Mucosa of rectum (tissue), 2 donors: Measurements from ENCODE around the gene CPPED1.

ENCODE experiments used
- H3K27ac ChIP-seq, 2 donors: one replicate each; pipeline ENCODE4 v1.7.0; 2013; ENCODE audit warnings: inconsistent platforms in 2 of 2, low read depth in 2 of 2, low read length in 2 of 2
- H3K27me3 ChIP-seq, 2 donors: one replicate each; pipeline ENCODE4 v1.7.0; 2013; ENCODE audit warnings: low read length in 2 of 2; ENCODE audit not compliant: control insufficient read depth in 2 of 2, insufficient read depth in 2 of 2
- H3K36me3 ChIP-seq, 2 donors: one replicate each; pipeline ENCODE4 v1.7.0; 2013; ENCODE audit warnings: low read length in 2 of 2; ENCODE audit not compliant: control insufficient read depth in 2 of 2, insufficient read depth in 2 of 2
- H3K4me1 ChIP-seq, 2 donors: one replicate each; pipeline ENCODE4 v1.7.0; 2013; ENCODE audit warnings: low read length in 2 of 2, mild to moderate bottlenecking in 1 of 2; ENCODE audit not compliant: control insufficient read depth in 2 of 2, insufficient read depth in 2 of 2
- H3K4me3 ChIP-seq, 2 donors: one replicate each; pipeline ENCODE4 v1.7.0; 2013; ENCODE audit warnings: low read length in 2 of 2
- H3K9ac ChIP-seq, 2 donors: one replicate each; pipeline ENCODE4 v1.7.0; 2013; ENCODE audit warnings: low read length in 2 of 2, low read depth in 1 of 2, mild to moderate bottlenecking in 1 of 2
- H3K9me3 ChIP-seq, 2 donors: one replicate each; pipeline ENCODE4 v1.7.0; 2013; ENCODE audit warnings: low read length in 2 of 2; ENCODE audit not compliant: control insufficient read depth in 2 of 2
- donor health status: healthy.
- donor health status: Normal muscosa, but diverticular disease.

CPPED1 gene

GRCh38 chr16:12740986-12741610 lies 62.6 kb downstream of the CPPED1 start:
- Histone ChIP-seq H3K9me3 (no peaks in the 10 kb centered on the region), H3K27ac (no peak overlapping the region), H3K4me3 (no peak overlapping the region), H3K4me1 (no peaks in the 10 kb centered on the region), H3K27me3 (no peaks in the 10 kb centered on the region), H3K36me3 (peaks cover 0 to 5% of the 10 kb centered on the region in 2 donors), H3K9ac (no peak overlapping the region)

- H3K9ac ChIP-seq: no peak overlapping the region
- H3K4me1 ChIP-seq: no peaks in the 10 kb centered on the region
- no peaks in the 10 kb centered on the region for H3K27me3 ChIP-seq
- H3K27ac ChIP-seq: no peak overlapping the region
- no peak overlapping the region for H3K4me3 ChIP-seq
- H3K36me3 ChIP-seq: peaks cover 0 to 5% of the 10 kb centered on the region in 2 donors
- no peaks in the 10 kb centered on the region for H3K9me3 ChIP-seq
These were observed 63.9 kb downstream of the CPPED1 start for GRCh38 chr16:12739738-12740137.

- Histone ChIP-seq H3K9ac (no peak overlapping the region), H3K4me3 (no peak overlapping the region), H3K4me1 (no peaks in the 10 kb centered on the region), H3K27me3 (no peaks in the 10 kb centered on the region), H3K27ac (no peak overlapping the region), H3K36me3 (peaks cover 0 to 5% of the 10 kb centered on the region in 2 donors), H3K9me3 (peaks cover 0 to 5% of the 10 kb centered on the region in 2 donors)
These were observed 66.1 kb downstream of the CPPED1 start for GRCh38 chr16:12737563-12737962.

- Histone ChIP-seq H3K27me3 (no peaks in the 10 kb centered on the region), H3K4me1 (no peaks in the 10 kb centered on the region), H3K9ac (no peak overlapping the region), H3K27ac (no peak overlapping the region), H3K4me3 (no peak overlapping the region), H3K36me3 (peaks cover 0 to 5% of the 10 kb centered on the region in 2 donors), H3K9me3 (peaks cover 0 to 6% of the 10 kb centered on the region in 2 donors)
These were observed 67.9 kb downstream of the CPPED1 start for GRCh38 chr16:12735805-12736204.

- H3K4me1 ChIP-seq: no peaks in the 10 kb centered on the region
- H3K9ac ChIP-seq: no peak overlapping the region
- no peaks in the 10 kb centered on the region for H3K36me3 ChIP-seq
- peaks cover 0 to 6% of the 10 kb centered on the region in 2 donors for H3K9me3 ChIP-seq
- no peak overlapping the region for H3K4me3 ChIP-seq
- no peaks in the 10 kb centered on the region for H3K27me3 ChIP-seq
- H3K27ac ChIP-seq: no peak overlapping the region
These were observed 71.1 kb downstream of the CPPED1 start for GRCh38 chr16:12732600-12732999.

- H3K36me3 ChIP-seq: no peaks in the 10 kb centered on the region
- H3K27me3 ChIP-seq: no peaks in the 10 kb centered on the region
- H3K27ac ChIP-seq: no peak overlapping the region
- no peaks in the 10 kb centered on the region for H3K4me1 ChIP-seq
- H3K9me3 ChIP-seq: peaks cover 0 to 6% of the 10 kb centered on the region in 2 donors
- no peak overlapping the region for H3K9ac ChIP-seq
- no peak overlapping the region for H3K4me3 ChIP-seq
These were observed 74.2 kb downstream of the CPPED1 start for GRCh38 chr16:12729448-12729847.

GRCh38 chr16:12728469-12728868 lies 75.2 kb downstream of the CPPED1 start:
- H3K27me3 ChIP-seq: no peaks in the 10 kb centered on the region

GRCh38 chr16:12724226-12724625 lies 79.5 kb downstream of the CPPED1 start:
- Histone ChIP-seq H3K27me3 (no peaks in the 10 kb centered on the region), H3K4me3 (no peak overlapping the region), H3K4me1 (no peaks in the 10 kb centered on the region), H3K9ac (no peak overlapping the region), H3K27ac (no peak overlapping the region), H3K9me3 (no peaks in the 10 kb centered on the region), H3K36me3 (no peaks in the 10 kb centered on the region)

More at GRCh38 chr16:12728469-12728868, 75.2 kb downstream of the CPPED1 start:
- no peak overlapping the region for H3K4me3 ChIP-seq
- no peak overlapping the region for H3K9ac ChIP-seq
- no peak overlapping the region for H3K27ac ChIP-seq
- H3K9me3 ChIP-seq: peaks cover 0 to 4% of the 10 kb centered on the region in 2 donors
- H3K36me3 ChIP-seq: no peaks in the 10 kb centered on the region
- H3K4me1 ChIP-seq: no peaks in the 10 kb centered on the region

- Histone ChIP-seq H3K4me1 (no peaks in the 10 kb centered on the region), H3K9ac (no peak overlapping the region), H3K4me3 (no peak overlapping the region), H3K9me3 (no peaks in the 10 kb centered on the region), H3K36me3 (no peaks in the 10 kb centered on the region), H3K27me3 (no peaks in the 10 kb centered on the region), H3K27ac (no peak overlapping the region)
These were observed 80.0 kb downstream of the CPPED1 start for GRCh38 chr16:12723681-12724080.

GRCh38 chr16:12721841-12722421 lies 81.8 kb downstream of the CPPED1 start:
- Histone ChIP-seq H3K9ac (no peak overlapping the region), H3K4me1 (no peaks in the 10 kb centered on the region), H3K4me3 (no peak overlapping the region), H3K36me3 (no peaks in the 10 kb centered on the region), H3K27me3 (no peaks in the 10 kb centered on the region), H3K27ac (no peak overlapping the region), H3K9me3 (no peaks in the 10 kb centered on the region)
